ENCODE results near the gene NRDE2.

DNA sequence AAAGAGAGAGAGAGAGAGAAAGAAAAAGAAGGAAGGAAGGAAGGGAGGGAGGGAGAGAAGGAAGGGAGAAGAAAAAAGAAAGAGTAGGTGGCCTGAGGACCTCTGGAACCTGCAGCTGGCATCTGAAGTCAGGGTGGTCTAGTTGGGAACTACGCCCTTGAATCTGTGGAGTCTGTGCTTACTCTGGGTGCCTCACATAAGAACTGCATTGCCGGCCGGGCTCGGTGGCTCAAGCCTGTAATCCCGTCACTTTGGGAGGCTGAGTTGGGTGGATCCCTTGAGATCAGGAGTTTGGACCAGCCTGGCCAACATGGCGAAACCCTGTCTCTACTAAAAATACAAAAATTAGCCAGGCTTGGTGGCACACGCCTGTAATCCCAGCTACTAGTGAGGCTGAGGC lies 10.0 kb upstream of the NRDE2 start:
- TF ChIP-seq, protein P1, sequence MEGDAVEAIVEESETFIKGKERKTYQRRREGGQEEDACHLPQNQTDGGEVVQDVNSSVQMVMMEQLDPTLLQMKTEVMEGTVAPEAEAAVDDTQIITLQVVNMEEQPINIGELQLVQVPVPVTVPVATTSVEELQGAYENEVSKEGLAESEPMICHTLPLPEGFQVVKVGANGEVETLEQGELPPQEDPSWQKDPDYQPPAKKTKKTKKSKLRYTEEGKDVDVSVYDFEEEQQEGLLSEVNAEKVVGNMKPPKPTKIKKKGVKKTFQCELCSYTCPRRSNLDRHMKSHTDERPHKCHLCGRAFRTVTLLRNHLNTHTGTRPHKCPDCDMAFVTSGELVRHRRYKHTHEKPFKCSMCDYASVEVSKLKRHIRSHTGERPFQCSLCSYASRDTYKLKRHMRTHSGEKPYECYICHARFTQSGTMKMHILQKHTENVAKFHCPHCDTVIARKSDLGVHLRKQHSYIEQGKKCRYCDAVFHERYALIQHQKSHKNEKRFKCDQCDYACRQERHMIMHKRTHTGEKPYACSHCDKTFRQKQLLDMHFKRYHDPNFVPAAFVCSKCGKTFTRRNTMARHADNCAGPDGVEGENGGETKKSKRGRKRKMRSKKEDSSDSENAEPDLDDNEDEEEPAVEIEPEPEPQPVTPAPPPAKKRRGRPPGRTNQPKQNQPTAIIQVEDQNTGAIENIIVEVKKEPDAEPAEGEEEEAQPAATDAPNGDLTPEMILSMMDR (IDR thresholded peaks at IDR 0.05) = no peak
- TF ChIP-seq POLR2AphosphoS5 (IDR thresholded peaks at IDR 0.05; ENCODE audit: low read depth, low read length) (no peak), SIN3A (IDR thresholded peaks at IDR 0.05; ENCODE audit: borderline replicate concordance, insufficient read depth, low read depth, low read length) (no peak)
- TF ChIP-seq, protein P2, sequence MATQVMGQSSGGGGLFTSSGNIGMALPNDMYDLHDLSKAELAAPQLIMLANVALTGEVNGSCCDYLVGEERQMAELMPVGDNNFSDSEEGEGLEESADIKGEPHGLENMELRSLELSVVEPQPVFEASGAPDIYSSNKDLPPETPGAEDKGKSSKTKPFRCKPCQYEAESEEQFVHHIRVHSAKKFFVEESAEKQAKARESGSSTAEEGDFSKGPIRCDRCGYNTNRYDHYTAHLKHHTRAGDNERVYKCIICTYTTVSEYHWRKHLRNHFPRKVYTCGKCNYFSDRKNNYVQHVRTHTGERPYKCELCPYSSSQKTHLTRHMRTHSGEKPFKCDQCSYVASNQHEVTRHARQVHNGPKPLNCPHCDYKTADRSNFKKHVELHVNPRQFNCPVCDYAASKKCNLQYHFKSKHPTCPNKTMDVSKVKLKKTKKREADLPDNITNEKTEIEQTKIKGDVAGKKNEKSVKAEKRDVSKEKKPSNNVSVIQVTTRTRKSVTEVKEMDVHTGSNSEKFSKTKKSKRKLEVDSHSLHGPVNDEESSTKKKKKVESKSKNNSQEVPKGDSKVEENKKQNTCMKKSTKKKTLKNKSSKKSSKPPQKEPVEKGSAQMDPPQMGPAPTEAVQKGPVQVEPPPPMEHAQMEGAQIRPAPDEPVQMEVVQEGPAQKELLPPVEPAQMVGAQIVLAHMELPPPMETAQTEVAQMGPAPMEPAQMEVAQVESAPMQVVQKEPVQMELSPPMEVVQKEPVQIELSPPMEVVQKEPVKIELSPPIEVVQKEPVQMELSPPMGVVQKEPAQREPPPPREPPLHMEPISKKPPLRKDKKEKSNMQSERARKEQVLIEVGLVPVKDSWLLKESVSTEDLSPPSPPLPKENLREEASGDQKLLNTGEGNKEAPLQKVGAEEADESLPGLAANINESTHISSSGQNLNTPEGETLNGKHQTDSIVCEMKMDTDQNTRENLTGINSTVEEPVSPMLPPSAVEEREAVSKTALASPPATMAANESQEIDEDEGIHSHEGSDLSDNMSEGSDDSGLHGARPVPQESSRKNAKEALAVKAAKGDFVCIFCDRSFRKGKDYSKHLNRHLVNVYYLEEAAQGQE (IDR thresholded peaks at IDR 0.05; ENCODE audit: insufficient read depth in 1 of 2, low read depth in 2 of 2, low read length in 1 of 2) = no peak
